ENCODE results near the gene TBC1D25.
A peak's percentile ranks its signal among the peaks of the same experiment; 100 is the strongest.

Gene TBC1D25

DNA sequence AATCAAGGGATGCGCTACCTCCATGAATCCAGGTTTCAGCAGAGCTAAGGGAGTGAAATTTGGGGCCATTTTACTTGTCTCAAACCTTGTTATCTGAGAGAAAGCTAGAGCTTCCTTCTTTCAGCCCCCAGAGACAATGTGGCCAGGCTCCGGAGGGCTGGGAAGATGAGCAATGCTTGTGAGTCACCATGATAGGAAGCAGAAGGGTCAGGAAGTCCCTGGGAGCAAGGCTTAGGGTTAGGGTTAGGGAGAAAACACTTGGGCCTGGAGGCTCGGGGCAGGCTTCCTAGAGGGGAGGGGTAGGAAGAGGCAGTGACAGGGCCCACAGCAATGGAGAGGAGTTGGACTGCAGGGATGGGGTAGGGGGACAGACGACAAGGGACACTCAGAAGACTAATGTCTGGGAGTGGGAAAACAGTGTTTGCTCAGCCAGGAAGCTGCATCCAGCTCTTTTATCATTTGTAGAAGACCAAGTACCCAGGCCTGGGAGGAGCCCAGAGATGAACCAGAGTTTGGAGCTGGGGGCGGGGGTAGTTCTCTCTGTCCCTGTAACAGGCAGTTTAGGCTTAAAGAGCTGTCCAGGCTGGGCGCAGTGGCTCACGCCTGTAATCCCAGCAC, 47.1 kb upstream of the TBC1D25 start:
- Histone ChIP-seq H3K9ac (no peak overlapping the region), H3K36me3 (ENCODE audit: control insufficient read depth, insufficient read depth, low read length) (no peaks in the 10 kb centered on the region), H2AFZ (no peak overlapping the region), H3K27me3 (ENCODE audit: control insufficient read depth, insufficient read depth, low read length) (no peaks in the 10 kb centered on the region), H3K27ac (no peak overlapping the region), H3K79me2 (no peaks in the 10 kb centered on the region), H3K9me3 (ENCODE audit: control insufficient read depth, low read length) (no peaks in the 10 kb centered on the region), H3K4me2 (ENCODE audit: low read length) (no peak overlapping the region), H3K4me1 (no peaks in the 10 kb centered on the region), H3K4me3 (ENCODE audit: low read depth, low read length) (no peak overlapping the region)
- TF ChIP-seq, protein P1, sequence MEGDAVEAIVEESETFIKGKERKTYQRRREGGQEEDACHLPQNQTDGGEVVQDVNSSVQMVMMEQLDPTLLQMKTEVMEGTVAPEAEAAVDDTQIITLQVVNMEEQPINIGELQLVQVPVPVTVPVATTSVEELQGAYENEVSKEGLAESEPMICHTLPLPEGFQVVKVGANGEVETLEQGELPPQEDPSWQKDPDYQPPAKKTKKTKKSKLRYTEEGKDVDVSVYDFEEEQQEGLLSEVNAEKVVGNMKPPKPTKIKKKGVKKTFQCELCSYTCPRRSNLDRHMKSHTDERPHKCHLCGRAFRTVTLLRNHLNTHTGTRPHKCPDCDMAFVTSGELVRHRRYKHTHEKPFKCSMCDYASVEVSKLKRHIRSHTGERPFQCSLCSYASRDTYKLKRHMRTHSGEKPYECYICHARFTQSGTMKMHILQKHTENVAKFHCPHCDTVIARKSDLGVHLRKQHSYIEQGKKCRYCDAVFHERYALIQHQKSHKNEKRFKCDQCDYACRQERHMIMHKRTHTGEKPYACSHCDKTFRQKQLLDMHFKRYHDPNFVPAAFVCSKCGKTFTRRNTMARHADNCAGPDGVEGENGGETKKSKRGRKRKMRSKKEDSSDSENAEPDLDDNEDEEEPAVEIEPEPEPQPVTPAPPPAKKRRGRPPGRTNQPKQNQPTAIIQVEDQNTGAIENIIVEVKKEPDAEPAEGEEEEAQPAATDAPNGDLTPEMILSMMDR (IDR thresholded peaks at IDR 0.05): no peak

DNA sequence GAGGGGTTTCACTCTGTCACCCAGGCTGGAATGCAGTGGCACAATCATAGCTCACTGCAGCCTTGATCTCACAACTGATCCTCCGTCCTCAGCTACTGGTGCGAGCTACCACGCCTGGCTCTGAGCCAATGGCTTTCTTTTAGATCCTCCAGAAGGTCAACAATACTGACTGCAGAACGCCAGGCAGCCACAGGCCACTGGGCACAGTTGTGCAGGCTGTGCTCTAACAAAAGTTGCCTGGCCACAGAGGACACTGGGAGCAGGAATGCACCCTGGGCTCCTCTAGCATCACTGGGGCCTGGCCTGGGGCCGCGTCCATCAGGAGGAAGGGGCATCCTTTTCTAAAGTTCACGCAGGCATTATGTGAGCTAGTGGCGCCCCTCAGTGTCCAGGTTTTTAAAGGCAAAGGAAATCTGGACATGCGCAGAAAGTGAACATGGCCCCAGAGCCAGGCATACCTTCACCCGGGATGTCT, 45.6 kb upstream of the TBC1D25 start:
- TF ChIP-seq, protein P1 (IDR thresholded peaks at IDR 0.05): peak; percentile 26
- H3K79me2 ChIP-seq: no peaks in the 10 kb centered on the region
- H3K9ac ChIP-seq: no peak overlapping the region
- H3K27ac ChIP-seq: no peak overlapping the region
- no peak overlapping the region for H3K4me2 ChIP-seq (ENCODE audit: low read length)
- no peaks in the 10 kb centered on the region for H3K9me3 ChIP-seq (ENCODE audit: control insufficient read depth, low read length)
- no peaks in the 10 kb centered on the region for H3K4me1 ChIP-seq
- no peaks in the 10 kb centered on the region for H3K36me3 ChIP-seq (ENCODE audit: control insufficient read depth, insufficient read depth, low read length)
- no peak overlapping the region for H2AFZ ChIP-seq
- H3K4me3 ChIP-seq (ENCODE audit: low read depth, low read length): no peak overlapping the region
- H3K27me3 ChIP-seq (ENCODE audit: control insufficient read depth, insufficient read depth, low read length): no peaks in the 10 kb centered on the region

DNA sequence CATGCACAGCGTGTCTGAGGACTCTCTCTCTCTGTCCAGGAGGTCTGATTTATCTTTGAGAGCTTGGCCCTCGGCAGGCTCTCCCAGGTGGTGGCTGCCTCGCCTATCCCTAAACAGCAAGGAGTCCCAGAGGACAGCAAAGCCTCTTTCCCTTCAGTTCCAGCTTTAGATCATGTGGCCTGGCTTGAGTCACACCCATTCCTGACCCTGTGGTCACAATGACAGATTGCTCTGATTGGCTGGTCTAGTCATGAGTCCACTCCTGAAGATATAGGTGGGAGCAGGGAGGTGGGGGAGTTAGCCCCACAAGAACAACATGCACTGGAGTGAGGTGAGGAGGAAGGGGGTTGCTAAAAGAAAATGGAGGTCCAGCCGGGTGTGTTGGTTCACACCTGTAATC, 42.9 kb upstream of the TBC1D25 start:
- H3K4me1 ChIP-seq: no peaks in the 10 kb centered on the region
- no peak overlapping the region for H2AFZ ChIP-seq
- no peaks in the 10 kb centered on the region for H3K36me3 ChIP-seq (ENCODE audit: control insufficient read depth, insufficient read depth, low read length)
- H3K27me3 ChIP-seq (ENCODE audit: control insufficient read depth, insufficient read depth, low read length): no peaks in the 10 kb centered on the region
- H3K4me3 ChIP-seq (ENCODE audit: low read depth, low read length): no peak overlapping the region
- no peak overlapping the region for H3K4me2 ChIP-seq (ENCODE audit: low read length)
- TF ChIP-seq, protein P1 (IDR thresholded peaks at IDR 0.05): no peak
- no peak overlapping the region for H3K27ac ChIP-seq
- no peak overlapping the region for H3K9ac ChIP-seq
- no peaks in the 10 kb centered on the region for H3K9me3 ChIP-seq (ENCODE audit: control insufficient read depth, low read length)
- H3K79me2 ChIP-seq: no peaks in the 10 kb centered on the region

DNA sequence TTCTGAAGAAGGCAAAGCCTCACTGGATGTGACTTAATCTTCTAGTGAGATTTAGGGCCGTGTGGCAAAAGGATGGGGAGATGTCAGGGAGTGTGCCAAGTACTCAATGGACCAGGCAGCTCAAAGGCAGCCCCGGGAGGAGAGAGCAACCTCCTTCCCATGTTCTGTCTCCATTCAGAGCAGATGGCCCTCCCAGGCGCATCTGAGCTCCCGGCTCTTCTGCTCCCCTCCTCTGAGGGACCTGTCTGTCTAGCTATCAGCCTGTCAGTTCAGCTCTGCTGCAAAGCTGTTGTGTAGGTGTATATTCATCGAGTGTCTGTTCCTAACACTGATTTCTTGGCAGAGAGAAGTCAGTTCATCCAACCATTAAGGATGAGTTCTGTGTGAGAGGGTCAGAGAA, 41.6 kb upstream of the TBC1D25 start:
- no peak overlapping the region for H3K4me3 ChIP-seq (ENCODE audit: low read depth, low read length)
- no peak overlapping the region for H3K4me2 ChIP-seq (ENCODE audit: low read length)
- no peaks in the 10 kb centered on the region for H3K36me3 ChIP-seq (ENCODE audit: control insufficient read depth, insufficient read depth, low read length)
- no peaks in the 10 kb centered on the region for H3K79me2 ChIP-seq
- no peaks in the 10 kb centered on the region for H3K27me3 ChIP-seq (ENCODE audit: control insufficient read depth, insufficient read depth, low read length)
- TF ChIP-seq, protein P1 (IDR thresholded peaks at IDR 0.05): no peak
- no peaks in the 10 kb centered on the region for H3K9me3 ChIP-seq (ENCODE audit: control insufficient read depth, low read length)
- H3K9ac ChIP-seq: no peak overlapping the region
- no peaks in the 10 kb centered on the region for H3K4me1 ChIP-seq
- no peak overlapping the region for H3K27ac ChIP-seq
- H2AFZ ChIP-seq: no peak overlapping the region

DNA sequence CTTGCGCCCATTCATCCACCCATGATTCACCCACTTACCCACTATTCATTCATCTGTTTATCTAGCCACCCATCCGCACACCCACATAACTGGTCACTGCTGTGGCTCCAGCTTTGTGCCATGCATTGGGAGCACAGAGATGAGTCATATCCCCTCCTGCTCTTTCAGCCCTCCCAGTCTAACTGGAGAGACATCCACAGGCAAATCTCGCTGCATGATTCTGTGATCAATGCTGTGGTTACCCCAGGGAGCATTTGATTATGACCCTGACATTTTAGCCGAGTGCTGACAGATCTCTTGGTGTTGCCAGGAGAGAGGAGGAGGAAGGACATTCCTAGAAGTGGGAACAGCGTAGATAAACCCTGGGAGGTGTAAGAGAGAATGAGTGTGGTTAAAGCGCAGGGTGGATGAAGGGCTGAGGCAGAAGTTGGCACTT, 41.1 kb upstream of the TBC1D25 start:
- Histone ChIP-seq H3K27ac (no peak overlapping the region), H3K4me2 (ENCODE audit: low read length) (no peak overlapping the region), H3K9me3 (ENCODE audit: control insufficient read depth, low read length) (no peaks in the 10 kb centered on the region), H3K79me2 (no peaks in the 10 kb centered on the region), H3K27me3 (ENCODE audit: control insufficient read depth, insufficient read depth, low read length) (no peaks in the 10 kb centered on the region), H3K36me3 (ENCODE audit: control insufficient read depth, insufficient read depth, low read length) (no peaks in the 10 kb centered on the region), H2AFZ (no peak overlapping the region), H3K4me1 (no peaks in the 10 kb centered on the region), H3K9ac (no peak overlapping the region), H3K4me3 (ENCODE audit: low read depth, low read length) (no peak overlapping the region)
- TF ChIP-seq, protein P1 (IDR thresholded peaks at IDR 0.05): no peak
